Measurements from ENCODE around the gene FNDC3B.
A peak's percentile ranks its signal among the peaks of the same experiment; 100 is the strongest.

The FNDC3B gene

GRCh38 chr3:172148702-172149565, 109.6 kb downstream of the FNDC3B start:
- no peak for DNase-seq (ENCODE audit: low read depth)
- TF ChIP-seq CTCF (IDR thresholded peaks at IDR 0.05; ENCODE audit: low read length, missing control alignments), result no peak
- no peak overlapping the region for H3K4me3 ChIP-seq (replicated peaks; ENCODE audit: low read depth, low read length)

GRCh38 chr3:172150268-172150667, 110.9 kb downstream of the FNDC3B start:
- no peak for TF ChIP-seq CTCF (IDR thresholded peaks at IDR 0.05; ENCODE audit: low read length, missing control alignments)
- DNase-seq (ENCODE audit: low read depth), result no peak
- H3K4me3 ChIP-seq (replicated peaks; ENCODE audit: low read depth, low read length), result no peak overlapping the region

GRCh38 chr3:172150913-172151650, 111.7 kb downstream of the FNDC3B start:
- DNase-seq (ENCODE audit: low read depth), result no peak
- no peak for TF ChIP-seq CTCF (IDR thresholded peaks at IDR 0.05; ENCODE audit: low read length, missing control alignments)
- H3K4me3 ChIP-seq (replicated peaks; ENCODE audit: low read depth, low read length), result no peak overlapping the region

- no peak for DNase-seq (ENCODE audit: low read depth)
- H3K4me3 ChIP-seq (replicated peaks; ENCODE audit: low read depth, low read length), result no peak overlapping the region
- TF ChIP-seq CTCF (IDR thresholded peaks at IDR 0.05; ENCODE audit: low read length, missing control alignments), result no peak
Measured at GRCh38 chr3:172151651-172152649, 112.6 kb downstream of the FNDC3B start.

GRCh38 chr3:172152874-172153273, 113.5 kb downstream of the FNDC3B start:
- no peak for TF ChIP-seq CTCF (IDR thresholded peaks at IDR 0.05; ENCODE audit: low read length, missing control alignments)
- DNase-seq (ENCODE audit: low read depth), result peak; percentile 70
- peak overlapping the region; percentile 12 for H3K4me3 ChIP-seq (replicated peaks; ENCODE audit: low read depth, low read length)

GRCh38 chr3:172153335-172153861, 114.0 kb downstream of the FNDC3B start:
- H3K4me3 ChIP-seq (replicated peaks; ENCODE audit: low read depth, low read length), result no peak overlapping the region
- TF ChIP-seq CTCF (IDR thresholded peaks at IDR 0.05; ENCODE audit: low read length, missing control alignments), result no peak
- DNase-seq (ENCODE audit: low read depth), result peak; percentile 98
